Measurements from ENCODE around the gene AEN.

DNA sequence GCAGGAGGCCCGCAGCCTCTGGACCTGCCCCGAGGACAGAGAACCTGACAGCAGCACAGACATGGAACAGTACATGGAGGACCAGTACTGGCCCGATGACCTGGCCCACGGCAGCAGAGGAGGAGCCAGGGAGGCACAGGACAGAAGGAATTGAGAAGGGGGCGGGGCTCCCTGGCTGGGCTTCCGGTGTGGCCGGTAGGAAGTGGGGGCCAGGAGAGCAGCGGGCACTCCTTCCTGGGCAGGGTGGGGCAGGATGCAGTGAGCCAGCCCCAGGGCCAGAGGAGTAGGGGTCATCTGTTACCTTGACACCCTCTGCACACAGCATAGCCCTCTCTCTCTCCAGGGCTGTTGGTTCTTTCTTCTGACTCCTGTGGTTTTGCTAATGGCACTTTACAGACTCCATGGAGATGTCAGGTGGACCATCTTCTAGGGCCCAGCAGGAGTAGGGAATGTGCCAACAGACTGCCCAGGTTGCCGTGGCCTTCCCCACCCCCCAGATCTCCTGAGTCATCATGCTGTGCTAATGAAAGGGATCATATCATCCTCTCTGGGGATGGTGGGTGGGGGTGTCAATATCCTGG lies 9.1 kb downstream of the AEN start:
- no peak for TF ChIP-seq POLR2A (IDR thresholded peaks at IDR 0.05)
- TF ChIP-seq, protein P1, sequence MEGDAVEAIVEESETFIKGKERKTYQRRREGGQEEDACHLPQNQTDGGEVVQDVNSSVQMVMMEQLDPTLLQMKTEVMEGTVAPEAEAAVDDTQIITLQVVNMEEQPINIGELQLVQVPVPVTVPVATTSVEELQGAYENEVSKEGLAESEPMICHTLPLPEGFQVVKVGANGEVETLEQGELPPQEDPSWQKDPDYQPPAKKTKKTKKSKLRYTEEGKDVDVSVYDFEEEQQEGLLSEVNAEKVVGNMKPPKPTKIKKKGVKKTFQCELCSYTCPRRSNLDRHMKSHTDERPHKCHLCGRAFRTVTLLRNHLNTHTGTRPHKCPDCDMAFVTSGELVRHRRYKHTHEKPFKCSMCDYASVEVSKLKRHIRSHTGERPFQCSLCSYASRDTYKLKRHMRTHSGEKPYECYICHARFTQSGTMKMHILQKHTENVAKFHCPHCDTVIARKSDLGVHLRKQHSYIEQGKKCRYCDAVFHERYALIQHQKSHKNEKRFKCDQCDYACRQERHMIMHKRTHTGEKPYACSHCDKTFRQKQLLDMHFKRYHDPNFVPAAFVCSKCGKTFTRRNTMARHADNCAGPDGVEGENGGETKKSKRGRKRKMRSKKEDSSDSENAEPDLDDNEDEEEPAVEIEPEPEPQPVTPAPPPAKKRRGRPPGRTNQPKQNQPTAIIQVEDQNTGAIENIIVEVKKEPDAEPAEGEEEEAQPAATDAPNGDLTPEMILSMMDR (IDR thresholded peaks at IDR 0.05): no peak
